ENCODE results near the gene SHKBP1.

- TF ChIP-seq LEF1 (IDR thresholded peaks at IDR 0.05; ENCODE audit: borderline replicate concordance) (no peak), NFRKB (IDR thresholded peaks at IDR 0.05) (no peak), CTBP1 (IDR thresholded peaks at IDR 0.05; ENCODE audit: borderline replicate concordance) (no peak), SP1 (IDR thresholded peaks at IDR 0.05) (no peak), FOXK2 (IDR thresholded peaks at IDR 0.05) (no peak), FOXM1 (IDR thresholded peaks at IDR 0.05; ENCODE audit: borderline replicate concordance) (no peak), BHLHE40 (IDR thresholded peaks at IDR 0.05; ENCODE audit: borderline replicate concordance) (no peak), ARNT (IDR thresholded peaks at IDR 0.05) (no peak)
Observed at GRCh38 chr19:40599331-40599901, 22.7 kb downstream of the SHKBP1 start.

Measured in HEK293T (cell line).